ENCODE data around the gene SLC16A4. TPM values are rescaled to one million over a fixed set of nuclear protein-coding genes. Genes with fewer than 3 reads are reported as not detected.

SLC16A4 gene
- total and polyA plus RNA-seq, 2 experiments from 2014 or later, result 15.6 to 28.1 TPM

- Histone ChIP-seq H3K4me3 (peak overlapping the region; percentile 98), H3K9me2 (ENCODE audit: insufficient read depth) (no peaks in the 10 kb centered on the region), H3K27ac (peak overlapping the region; percentile 98), H3K36me3 (ENCODE audit: low read depth) (0 out of 2 replicates have a peak, but pooled peaks cover 12% of the 10 kb centered on the region), H2AFZ (peak overlapping the region; percentile 89), H3F3A (ENCODE audit: insufficient read depth) (peaks cover 16% of the 10 kb centered on the region; the same call in 1 of the 2 replicates), H3K27me3 (replicated peaks; ENCODE audit: insufficient read depth) (no peaks in the 10 kb centered on the region), H4K20me1 (ENCODE audit: insufficient read depth) (peaks cover 2% of the 10 kb centered on the region; the same call in 1 of the 2 replicates), H3K4me2 (ENCODE audit: unreplicated experiment) (peak overlapping the region; percentile 96), H3K4me1 (ENCODE audit: insufficient read depth) (peaks cover 40% of the 10 kb centered on the region), H3K9ac (peak overlapping the region; percentile 94), H3K9me3 (ENCODE audit: low read depth) (no peaks in the 10 kb centered on the region), H3K79me2 (ENCODE audit: insufficient read depth) (peaks cover 40% of the 10 kb centered on the region)
- WGBS, 2 experiments (ENCODE audit: low coverage in 1 of 2, low lambda C conversion rate in 2 of 2, missing lambda C conversion rate in 2 of 2), result 1% methylated on average over 52 to 57 of the region's 57 CpGs
- in situ Hi-C loops (cut with MboI), result no loop called here
- TF ChIP-seq EZH2 (IDR thresholded peaks at IDR 0.05; ENCODE audit: insufficient read depth, poor library complexity, severe bottlenecking) (no peak), EZH2phosphoT487 (IDR thresholded peaks at IDR 0.05; ENCODE audit: insufficient read depth, low read depth) (no peak)
- DNase-seq, result peak; percentile 90
These were observed 52.4 kb downstream of the SLC16A4 start for GRCh38 chr1:110338309-110338885.

GRCh38 chr1:110337704-110338308 is 53.0 kb downstream of the SLC16A4 start:
- in situ Hi-C loops (cut with MboI), result no loop called here
- H3K9me3 ChIP-seq (ENCODE audit: low read depth), result no peaks in the 10 kb centered on the region
- WGBS, 2 experiments (ENCODE audit: low coverage in 1 of 2, low lambda C conversion rate in 2 of 2, missing lambda C conversion rate in 2 of 2), result 2 to 4% methylated on average over 35 to 36 of the region's 36 CpGs
- no peaks in the 10 kb centered on the region for H3K27me3 ChIP-seq (replicated peaks; ENCODE audit: insufficient read depth)
- peaks cover 16% of the 10 kb centered on the region; the same call in 1 of the 2 replicates for H3F3A ChIP-seq (ENCODE audit: insufficient read depth)
- H4K20me1 ChIP-seq (ENCODE audit: insufficient read depth), result no peaks in the 10 kb centered on the region; the same call in 1 of the 2 replicates
- TF ChIP-seq EZH2phosphoT487 (IDR thresholded peaks at IDR 0.05; ENCODE audit: insufficient read depth, low read depth) (no peak), EZH2 (IDR thresholded peaks at IDR 0.05; ENCODE audit: insufficient read depth, poor library complexity, severe bottlenecking) (no peak)
- H3K27ac ChIP-seq, result peak overlapping the region; percentile 98
- no peaks in the 10 kb centered on the region for H3K9me2 ChIP-seq (ENCODE audit: insufficient read depth)
- peak; percentile 49 for DNase-seq
- H3K79me2 ChIP-seq (ENCODE audit: insufficient read depth), result peaks cover 34% of the 10 kb centered on the region
- peak overlapping the region; percentile 98 for H3K4me3 ChIP-seq
- peak overlapping the region; percentile 96 for H3K4me2 ChIP-seq (ENCODE audit: unreplicated experiment)
- H3K36me3 ChIP-seq (ENCODE audit: low read depth), result 0 out of 2 replicates have a peak, but pooled peaks cover 10% of the 10 kb centered on the region
- peak overlapping the region; percentile 94 for H3K9ac ChIP-seq
- H3K4me1 ChIP-seq (ENCODE audit: insufficient read depth), result peaks cover 34% of the 10 kb centered on the region
- peak overlapping the region; percentile 89 for H2AFZ ChIP-seq

GRCh38 chr1:110336300-110337039 is 54.4 kb downstream of the SLC16A4 start:
- TF ChIP-seq EZH2 (IDR thresholded peaks at IDR 0.05; ENCODE audit: insufficient read depth, poor library complexity, severe bottlenecking) (no peak), EZH2phosphoT487 (IDR thresholded peaks at IDR 0.05; ENCODE audit: insufficient read depth, low read depth) (no peak)
- Histone ChIP-seq H3K4me2 (ENCODE audit: unreplicated experiment) (no peak overlapping the region), H3F3A (ENCODE audit: insufficient read depth) (peaks cover 16% of the 10 kb centered on the region; the same call in 1 of the 2 replicates), H3K9ac (no peak overlapping the region), H3K36me3 (ENCODE audit: low read depth) (0 out of 2 replicates have a peak, but pooled peaks cover 3% of the 10 kb centered on the region), H3K9me2 (ENCODE audit: insufficient read depth) (no peaks in the 10 kb centered on the region), H3K4me1 (ENCODE audit: insufficient read depth) (peaks cover 21% of the 10 kb centered on the region), H3K79me2 (ENCODE audit: insufficient read depth) (peaks cover 21% of the 10 kb centered on the region), H3K9me3 (ENCODE audit: low read depth) (no peaks in the 10 kb centered on the region), H3K27ac (no peak overlapping the region), H2AFZ (peak overlapping the region; percentile 28; the same call in 1 of the 2 replicates), H4K20me1 (ENCODE audit: insufficient read depth) (no peaks in the 10 kb centered on the region), H3K27me3 (replicated peaks; ENCODE audit: insufficient read depth) (no peaks in the 10 kb centered on the region), H3K4me3 (no peak overlapping the region)
- WGBS, 2 experiments (ENCODE audit: low coverage in 1 of 2, low lambda C conversion rate in 2 of 2, missing lambda C conversion rate in 2 of 2), result 42 to 55% methylated on average over 1 of the region's 1 CpG
- peak; percentile 32 for DNase-seq
- in situ Hi-C loops (cut with MboI), result no loop called here

- Histone ChIP-seq H4K20me1 (ENCODE audit: insufficient read depth) (no peaks in the 10 kb centered on the region), H3K27ac (no peak overlapping the region), H3K9me3 (ENCODE audit: low read depth) (no peaks in the 10 kb centered on the region), H3K4me1 (ENCODE audit: insufficient read depth) (peaks cover 11% of the 10 kb centered on the region), H2AFZ (no peak overlapping the region), H3K36me3 (ENCODE audit: low read depth) (no peaks in the 10 kb centered on the region), H3K9me2 (ENCODE audit: insufficient read depth) (no peaks in the 10 kb centered on the region), H3F3A (ENCODE audit: insufficient read depth) (peaks cover 16% of the 10 kb centered on the region; the same call in 1 of the 2 replicates), H3K79me2 (ENCODE audit: insufficient read depth) (peaks cover 9% of the 10 kb centered on the region), H3K9ac (no peak overlapping the region), H3K27me3 (replicated peaks; ENCODE audit: insufficient read depth) (no peaks in the 10 kb centered on the region), H3K4me2 (ENCODE audit: unreplicated experiment) (no peak overlapping the region), H3K4me3 (no peak overlapping the region)
- no peak for TF ChIP-seq EZH2 (IDR thresholded peaks at IDR 0.05; ENCODE audit: insufficient read depth, poor library complexity, severe bottlenecking)
- no peak for TF ChIP-seq EZH2phosphoT487 (IDR thresholded peaks at IDR 0.05; ENCODE audit: insufficient read depth, low read depth)
- 73 to 82% methylated on average over 1 of the region's 1 CpG for WGBS, 2 experiments (ENCODE audit: low coverage in 1 of 2, low lambda C conversion rate in 2 of 2, missing lambda C conversion rate in 2 of 2)
- in situ Hi-C loops (cut with MboI), result no loop called here
- no peak for DNase-seq
These were observed 55.6 kb downstream of the SLC16A4 start for GRCh38 chr1:110335265-110335664.
